ENCODE data around the gene IGF1R.
A peak's percentile ranks its signal among the peaks of the same experiment; 100 is the strongest.

Gene IGF1R

GRCh38 chr15:98870788-98871187, 222.4 kb downstream of the IGF1R start:
- FAIRE-seq, result no peak

- no peak for FAIRE-seq
These were observed 224.4 kb downstream of the IGF1R start for GRCh38 chr15:98872774-98873173.

DNA sequence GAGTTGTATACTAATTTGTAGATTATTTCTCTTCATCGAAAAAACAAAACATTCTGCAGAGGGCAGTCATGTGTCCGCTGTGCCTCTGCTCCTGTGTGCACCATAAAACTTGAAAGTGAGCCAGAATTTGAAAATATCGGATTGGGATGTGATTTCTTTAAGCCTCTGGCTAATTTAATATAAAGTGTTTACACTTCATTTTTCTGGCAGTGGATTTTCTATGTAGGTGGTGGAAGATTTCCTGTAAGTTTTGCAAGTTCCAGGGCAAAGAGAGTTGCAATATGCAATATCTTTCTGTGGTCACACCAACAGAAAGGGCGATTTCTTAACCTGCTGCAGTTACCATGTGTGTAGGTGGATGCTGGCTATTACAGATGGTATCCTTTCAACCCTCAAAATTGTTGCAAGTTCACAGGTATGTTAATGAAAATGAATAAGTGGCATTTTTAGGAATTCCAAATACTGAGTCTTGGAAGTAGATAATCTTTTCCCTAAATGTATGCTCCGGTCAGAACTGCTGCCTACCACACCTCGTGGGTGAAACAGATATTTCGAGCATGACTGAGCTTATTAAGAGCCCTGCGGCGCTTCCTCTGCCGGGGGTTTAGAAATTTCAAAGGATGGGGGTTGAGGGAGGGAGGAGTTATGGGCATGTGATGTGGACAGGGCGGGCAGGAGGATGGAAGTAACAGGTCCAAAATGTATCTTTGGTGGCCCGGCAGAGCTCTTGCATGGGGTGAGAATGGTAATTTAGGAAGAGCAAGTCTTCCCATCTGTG, 225.3 kb downstream of the IGF1R start:
- FAIRE-seq, result peak; percentile 80

GRCh38 chr15:98874370-98874769, 226.0 kb downstream of the IGF1R start:
- no peak for FAIRE-seq

DNA sequence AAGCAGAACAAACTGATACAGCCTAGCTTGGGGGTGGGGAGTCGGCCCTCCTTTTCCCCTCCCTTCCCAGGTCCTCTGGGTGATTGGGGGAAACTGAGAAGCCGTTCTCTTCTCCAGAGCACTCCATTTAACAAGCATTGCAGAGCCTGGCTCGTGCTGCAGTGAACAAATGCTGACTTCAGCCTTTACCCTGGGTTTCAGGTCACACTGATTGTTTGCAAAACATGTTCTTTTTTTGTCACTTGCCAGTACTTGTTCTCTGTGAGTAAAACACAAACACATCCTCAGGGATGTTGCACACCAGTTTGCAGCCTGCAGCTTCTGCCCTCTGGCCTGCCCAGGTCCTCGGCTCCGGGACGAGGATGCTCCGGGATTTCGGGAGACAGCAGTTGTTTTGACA, 226.4 kb downstream of the IGF1R start:
- peak; percentile 28 for FAIRE-seq

GRCh38 chr15:98875309-98875708, 227.0 kb downstream of the IGF1R start:
- no peak for FAIRE-seq

- FAIRE-seq, result peak; percentile 41
These were observed 228.4 kb downstream of the IGF1R start for GRCh38 chr15:98876451-98877369.

DNA sequence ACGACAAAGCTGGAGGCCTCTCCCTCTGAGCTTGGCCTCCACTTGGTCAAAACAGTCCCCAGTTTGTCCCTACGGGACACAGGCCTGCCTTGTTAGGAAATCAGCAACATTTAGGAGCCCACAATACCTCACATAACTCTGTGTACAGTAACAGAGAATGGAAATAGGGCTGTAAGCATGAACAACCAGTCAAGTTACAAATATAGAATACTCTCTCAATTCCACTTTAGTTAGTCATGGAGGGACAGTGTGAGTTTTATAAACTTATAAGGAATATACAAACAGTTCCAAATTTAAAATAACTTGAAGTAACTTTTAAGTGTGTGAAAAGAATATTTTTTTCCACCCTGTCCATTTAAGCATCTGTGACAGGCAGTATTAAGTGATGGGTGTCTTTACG, 229.8 kb downstream of the IGF1R start:
- no peak for FAIRE-seq

GRCh38 chr15:98878862-98879261, 230.5 kb downstream of the IGF1R start:
- no peak for FAIRE-seq

GRCh38 chr15:98881526-98882520, 233.5 kb downstream of the IGF1R start:
- peak; percentile 70 for FAIRE-seq

DNA sequence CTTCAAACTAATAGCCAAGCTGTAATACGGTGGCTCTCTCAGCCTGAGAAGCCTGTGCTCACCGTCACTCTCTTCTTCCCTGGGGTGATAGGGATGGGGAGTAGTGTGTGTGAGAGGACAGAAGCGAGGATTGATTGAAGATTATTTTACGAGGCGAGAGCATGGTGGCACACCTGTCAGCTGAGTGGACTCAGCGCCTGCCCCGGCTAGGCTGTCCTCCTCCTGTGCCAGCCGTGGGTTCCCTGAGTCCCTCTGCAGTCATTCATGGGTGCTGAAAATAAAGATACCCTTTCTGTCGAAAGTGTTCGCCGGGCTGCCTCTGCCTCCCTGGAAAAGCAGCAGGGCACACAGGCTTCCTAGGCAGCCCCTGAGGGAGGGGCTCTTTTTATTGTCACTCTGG, 235.1 kb downstream of the IGF1R start:
- FAIRE-seq, result no peak

GRCh38 chr15:98884894-98885293, 236.6 kb downstream of the IGF1R start:
- no peak for FAIRE-seq

- FAIRE-seq, result no peak
These were observed 239.6 kb downstream of the IGF1R start for GRCh38 chr15:98887976-98888375.

DNA sequence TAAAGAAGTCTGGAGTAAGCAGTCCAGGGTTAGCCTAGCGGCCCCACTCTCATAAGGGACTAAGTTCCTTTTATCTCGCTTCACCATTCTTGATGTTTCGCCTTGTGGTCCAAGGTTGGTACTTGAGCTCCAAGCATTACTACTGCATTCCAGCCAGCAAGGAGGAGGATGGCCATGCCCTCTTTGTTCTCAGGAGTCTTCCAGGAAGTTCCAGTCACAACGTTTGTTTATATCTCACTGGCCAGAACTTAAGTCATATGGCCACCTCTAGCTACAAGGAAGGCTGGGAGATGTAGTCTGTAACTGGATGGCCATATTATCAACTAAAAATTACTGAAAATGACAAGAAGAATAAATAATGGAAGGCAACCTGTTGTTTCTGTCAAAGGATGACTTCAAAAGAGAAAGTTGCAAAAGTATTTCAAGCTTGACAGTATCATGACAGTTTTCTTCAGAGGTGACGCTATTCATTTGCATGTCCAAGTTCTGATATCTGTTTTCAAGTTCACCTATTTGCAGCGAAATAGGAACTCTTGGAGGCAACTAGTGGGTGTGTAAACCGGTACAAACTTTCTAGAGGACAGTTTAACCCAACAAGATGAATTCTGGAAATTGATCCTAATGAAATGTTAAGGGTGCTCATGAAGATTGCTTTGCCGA, 240.6 kb downstream of the IGF1R start:
- FAIRE-seq, result no peak

GRCh38 chr15:98889930-98890695, 241.8 kb downstream of the IGF1R start:
- no peak for FAIRE-seq

GRCh38 chr15:98891301-98891700, 243.0 kb downstream of the IGF1R start:
- FAIRE-seq, result no peak

GRCh38 chr15:98893401-98893800, 245.1 kb downstream of the IGF1R start:
- no peak for FAIRE-seq

DNA sequence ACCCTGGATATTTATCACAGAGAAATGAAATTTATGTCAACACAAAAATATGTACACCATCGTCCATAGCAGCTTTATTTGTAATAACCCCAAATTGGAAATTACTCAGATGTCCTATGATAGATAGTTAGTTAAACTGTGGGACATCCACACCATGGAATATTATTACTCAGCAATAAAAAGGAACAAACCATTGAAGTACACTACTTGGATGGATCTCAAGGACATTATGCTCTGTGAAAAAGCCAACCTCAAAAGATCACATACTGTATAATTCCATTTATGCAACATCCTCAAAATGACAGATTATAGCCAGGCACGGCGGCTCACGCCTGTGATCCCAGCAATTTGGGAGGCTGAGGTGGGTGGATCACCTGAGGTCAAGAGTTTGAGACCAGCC, 246.0 kb downstream of the IGF1R start:
- FAIRE-seq, result no peak

GRCh38 chr15:98896002-98896721, 247.8 kb downstream of the IGF1R start:
- FAIRE-seq, result no peak

Measured in TTC549 (cell line).